HL-60/S4 treated with phorbol 12-myristate 13-acetate at 8.2 ng/mL for 4 days and 3 days (cell line): ENCODE data around the gene AFTPH.

Experiments
- in situ Hi-C: fragments of 300-500 bp; cut with MboI; formaldehyde crosslinking; loops from 2 replicates; pipeline ENCODE4 v1.15.0; 2022; ENCODE audit warnings: low sequenced_read_pairs

The AFTPH gene

DNA sequence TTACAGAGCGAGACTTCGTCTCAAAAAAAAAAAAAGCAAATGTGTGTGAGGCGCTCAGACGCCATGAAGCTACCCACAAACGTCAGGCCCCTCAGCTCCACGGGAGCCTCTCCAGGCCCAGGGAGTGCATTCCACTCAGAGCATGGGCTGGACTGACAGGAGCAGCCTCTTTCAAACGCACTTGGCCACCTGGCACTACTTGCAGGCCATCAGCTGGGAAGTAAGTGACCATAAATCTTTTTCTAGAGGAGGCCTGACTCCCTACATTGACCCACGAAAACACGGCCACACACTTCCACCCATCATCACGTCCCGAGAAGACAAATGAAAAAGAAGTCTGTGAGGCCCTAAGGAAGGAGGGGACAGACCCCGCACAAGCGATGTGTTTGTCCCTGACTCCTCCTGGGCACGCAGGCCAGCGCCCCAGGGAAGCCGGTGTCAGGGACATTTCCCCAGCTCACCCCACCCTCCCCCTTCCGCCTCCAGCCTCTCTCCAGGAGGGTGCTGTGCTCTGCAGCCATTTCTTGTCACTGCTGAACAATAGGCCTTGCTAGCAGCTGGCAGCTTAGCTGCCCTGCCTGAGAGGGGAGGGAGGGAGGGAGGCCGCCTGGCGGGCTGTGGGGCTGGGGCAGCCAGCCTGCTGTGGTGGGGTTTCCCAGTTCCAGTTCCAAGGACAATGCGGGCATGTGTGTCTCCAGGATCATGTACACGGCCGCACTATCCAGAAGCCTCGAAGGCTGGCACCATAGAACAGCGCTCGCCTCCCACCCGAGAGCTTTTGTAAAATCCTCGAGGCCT lies 103.0 kb downstream of the AFTPH start:
- in situ Hi-C loops: no loop called here

GRCh38 chr2:64627860-64628841 lies 104.0 kb downstream of the AFTPH start:
- in situ Hi-C loops: no loop called here

GRCh38 chr2:64629329-64629781 lies 105.2 kb downstream of the AFTPH start:
- in situ Hi-C loops: no loop called here

DNA sequence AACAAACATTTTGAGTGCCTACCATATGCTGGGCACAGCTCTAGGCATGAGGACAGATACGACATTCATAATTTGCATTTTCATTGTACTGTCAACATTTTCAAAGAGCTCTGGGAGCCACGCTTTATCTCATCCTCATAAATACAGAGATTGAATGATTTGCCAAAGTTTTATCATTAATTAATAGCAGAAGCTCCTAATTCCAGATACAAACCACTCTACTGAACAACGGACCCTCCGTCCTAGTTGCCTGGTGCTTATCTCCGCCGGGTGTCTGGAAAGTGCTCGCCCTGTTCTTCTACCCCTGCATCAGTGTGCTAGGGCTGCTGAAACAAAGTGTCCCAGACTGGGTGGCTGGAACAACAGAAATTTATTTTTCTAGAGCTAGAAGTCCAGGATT lies 105.7 kb downstream of the AFTPH start:
- in situ Hi-C loops: no loop called here

DNA sequence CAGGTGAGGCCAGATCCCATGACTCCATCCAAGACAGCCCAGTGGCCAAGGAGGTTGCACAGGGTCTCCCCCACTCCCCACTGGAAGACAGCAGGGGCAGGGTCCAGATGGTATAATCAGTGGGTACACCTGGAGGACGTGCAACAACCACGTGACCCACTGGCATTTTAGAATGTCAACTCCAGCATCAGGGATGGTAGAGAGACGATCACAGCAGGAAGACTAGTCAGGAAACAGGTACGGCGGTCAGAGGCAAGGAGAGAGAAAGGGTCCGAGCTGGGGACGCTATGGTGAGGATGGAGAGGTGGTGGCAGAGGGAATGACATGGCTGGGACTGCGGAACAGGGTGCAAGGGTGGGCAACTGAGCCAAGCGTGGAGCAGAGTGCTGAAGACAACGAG lies 106.6 kb downstream of the AFTPH start:
- in situ Hi-C loops: no loop called here

GRCh38 chr2:64631771-64632170 lies 107.6 kb downstream of the AFTPH start:
- in situ Hi-C loops: no loop called here

GRCh38 chr2:64632835-64633819 lies 109.0 kb downstream of the AFTPH start:
- in situ Hi-C loops: no loop called here

GRCh38 chr2:64634345-64635267 lies 110.5 kb downstream of the AFTPH start:
- in situ Hi-C loops: no loop called here

DNA sequence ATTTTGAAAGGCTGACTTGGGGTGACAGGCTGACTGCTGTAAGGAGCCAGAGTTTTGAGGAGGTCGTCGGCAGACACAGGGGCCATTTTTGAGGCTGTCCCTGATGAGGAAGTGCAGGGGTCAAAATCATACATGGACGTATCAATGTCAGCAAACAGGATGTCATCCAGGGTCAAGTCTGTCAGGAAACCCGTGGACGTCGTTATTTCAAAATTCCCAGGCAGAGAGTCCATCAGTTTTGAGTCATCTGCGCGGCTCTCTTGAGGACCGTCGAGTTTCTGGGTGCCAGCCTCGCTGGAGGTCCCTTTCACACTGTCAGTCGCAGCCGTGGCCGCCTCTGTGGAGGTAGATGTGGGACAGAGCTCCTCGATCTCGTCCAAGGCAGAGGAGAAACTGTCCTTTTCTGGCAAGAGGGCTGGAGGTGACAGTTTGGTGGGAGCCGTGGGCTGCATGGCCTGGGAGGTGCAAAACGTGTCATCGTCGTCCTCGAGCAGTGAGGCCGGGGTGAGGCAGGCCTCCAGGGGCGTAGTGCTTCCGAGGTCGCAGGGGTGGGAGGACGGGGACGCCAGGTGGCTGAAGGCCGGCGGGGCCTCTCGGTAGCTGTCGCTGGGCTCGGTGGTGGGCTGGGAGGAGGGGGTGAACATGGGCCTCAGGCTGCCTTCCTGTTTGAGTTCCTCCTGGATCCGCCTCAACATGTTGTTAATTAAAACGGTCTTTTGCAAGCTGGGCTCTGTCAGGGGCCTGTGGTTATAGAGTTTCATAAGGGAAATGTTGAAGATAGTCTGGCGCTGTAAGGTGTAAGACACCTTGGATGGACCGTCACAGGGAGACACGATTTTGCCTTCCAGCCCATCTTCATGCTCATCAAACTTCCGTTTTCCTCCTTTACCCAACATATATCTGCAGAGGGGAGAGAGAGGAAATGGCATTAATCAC lies 112.1 kb downstream of the AFTPH start:
- in situ Hi-C loops: no loop called here

GRCh38 chr2:64637000-64637635 lies 113.0 kb downstream of the AFTPH start:
- in situ Hi-C loops: no loop called here

GRCh38 chr2:64637931-64638330 lies 113.8 kb downstream of the AFTPH start:
- in situ Hi-C loops: no loop called here

- in situ Hi-C loops: no loop called here
These were observed 114.5 kb downstream of the AFTPH start for GRCh38 chr2:64638502-64639120.

- in situ Hi-C loops: loop anchor here (10.0 kb wide), 1 partner anchor 205 kb away; no protein-coding TSS in a partner anchor
These were observed 115.6 kb downstream of the AFTPH start for GRCh38 chr2:64639691-64640090.

- in situ Hi-C loops: loop anchor here (10.0 kb wide), 1 partner anchor 204 kb away; no protein-coding TSS in a partner anchor
These were observed 116.3 kb downstream of the AFTPH start for GRCh38 chr2:64640153-64641044.

- in situ Hi-C loops: loop anchor here (10.0 kb wide), 1 partner anchor 203 kb away; no protein-coding TSS in a partner anchor
These were observed 117.5 kb downstream of the AFTPH start for GRCh38 chr2:64641599-64641998.
